ENCODE results near the gene WDR20. TPM values are rescaled to one million over a fixed set of nuclear protein-coding genes. Genes with fewer than 3 reads are reported as not detected.
"Not testable (repeated sequence)": the region's sequence is repeated elsewhere in the genome, so short reads cannot be mapped to it uniquely, and the experiment has no call there.

The WDR20 gene
- total RNA-seq, 1 donor from 2014 or later: 42.3 TPM

- DNase-seq (no peak), ATAC-seq (ENCODE audit: low read depth) (no peak)
- ChIA-PET POLR2A (interaction anchor here (0.7 kb wide), 1 partner anchor 227 kb away, joined by 9 read pairs; no protein-coding TSS in a partner anchor), CTCF (interaction anchor here (1.7 kb wide), 1 partner anchor 9 kb away, joined by 7 read pairs; no protein-coding TSS in a partner anchor)
- intact Hi-C loops (cut with micrococcal nuclease): no loop called here
- H3K27me3 Mint-ChIP-seq: no peaks in the 10 kb centered on the region
- H3K9me3 Mint-ChIP-seq: peaks cover 4% of the 10 kb centered on the region
- TF ChIP-seq, protein P1, sequence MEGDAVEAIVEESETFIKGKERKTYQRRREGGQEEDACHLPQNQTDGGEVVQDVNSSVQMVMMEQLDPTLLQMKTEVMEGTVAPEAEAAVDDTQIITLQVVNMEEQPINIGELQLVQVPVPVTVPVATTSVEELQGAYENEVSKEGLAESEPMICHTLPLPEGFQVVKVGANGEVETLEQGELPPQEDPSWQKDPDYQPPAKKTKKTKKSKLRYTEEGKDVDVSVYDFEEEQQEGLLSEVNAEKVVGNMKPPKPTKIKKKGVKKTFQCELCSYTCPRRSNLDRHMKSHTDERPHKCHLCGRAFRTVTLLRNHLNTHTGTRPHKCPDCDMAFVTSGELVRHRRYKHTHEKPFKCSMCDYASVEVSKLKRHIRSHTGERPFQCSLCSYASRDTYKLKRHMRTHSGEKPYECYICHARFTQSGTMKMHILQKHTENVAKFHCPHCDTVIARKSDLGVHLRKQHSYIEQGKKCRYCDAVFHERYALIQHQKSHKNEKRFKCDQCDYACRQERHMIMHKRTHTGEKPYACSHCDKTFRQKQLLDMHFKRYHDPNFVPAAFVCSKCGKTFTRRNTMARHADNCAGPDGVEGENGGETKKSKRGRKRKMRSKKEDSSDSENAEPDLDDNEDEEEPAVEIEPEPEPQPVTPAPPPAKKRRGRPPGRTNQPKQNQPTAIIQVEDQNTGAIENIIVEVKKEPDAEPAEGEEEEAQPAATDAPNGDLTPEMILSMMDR (IDR thresholded peaks at IDR 0.05): no peak
- no peak overlapping the region for H3K27ac Mint-ChIP-seq
- peaks cover 31% of the 10 kb centered on the region for H3K4me1 Mint-ChIP-seq
- no peaks in the 10 kb centered on the region for H3K36me3 Mint-ChIP-seq (ENCODE audit: low read depth)
- H3K4me3 Mint-ChIP-seq: no peak overlapping the region
Observed at GRCh38 chr14:102105369-102105768, 34.3 kb upstream of the WDR20 start.

GRCh38 chr14:102109332-102109731 is 30.4 kb upstream of the WDR20 start:
- ATAC-seq (ENCODE audit: low read depth); CTCF ChIA-PET; H3K27ac Mint-ChIP-seq; intact Hi-C loops (cut with micrococcal nuclease); H3K9me3 Mint-ChIP-seq; H3K4me3 Mint-ChIP-seq; DNase-seq; POLR2A ChIA-PET; H3K36me3 Mint-ChIP-seq (ENCODE audit: low read depth); H3K27me3 Mint-ChIP-seq: not testable (repeated sequence)
- H3K4me1 Mint-ChIP-seq: peaks cover 19% of the 10 kb centered on the region

- POLR2A ChIA-PET: interaction anchor here (0.6 kb wide), 1 partner anchor 72 kb away, joined by 3 read pairs; no protein-coding TSS in a partner anchor
- no peak overlapping the region for H3K27ac Mint-ChIP-seq
- DNase-seq: no peak
- ATAC-seq (ENCODE audit: low read depth): no peak
- intact Hi-C loops (cut with micrococcal nuclease): no loop called here
- CTCF ChIA-PET: no interaction called here
- no peak overlapping the region for H3K4me3 Mint-ChIP-seq
- no peaks in the 10 kb centered on the region for H3K27me3 Mint-ChIP-seq
- TF ChIP-seq, protein P1 (IDR thresholded peaks at IDR 0.05): no peak
- H3K4me1 Mint-ChIP-seq: peaks cover 11% of the 10 kb centered on the region
- peaks cover 4% of the 10 kb centered on the region for H3K9me3 Mint-ChIP-seq
- H3K36me3 Mint-ChIP-seq (ENCODE audit: low read depth): no peaks in the 10 kb centered on the region
Observed at GRCh38 chr14:102111101-102111500, 28.6 kb upstream of the WDR20 start.

DNA sequence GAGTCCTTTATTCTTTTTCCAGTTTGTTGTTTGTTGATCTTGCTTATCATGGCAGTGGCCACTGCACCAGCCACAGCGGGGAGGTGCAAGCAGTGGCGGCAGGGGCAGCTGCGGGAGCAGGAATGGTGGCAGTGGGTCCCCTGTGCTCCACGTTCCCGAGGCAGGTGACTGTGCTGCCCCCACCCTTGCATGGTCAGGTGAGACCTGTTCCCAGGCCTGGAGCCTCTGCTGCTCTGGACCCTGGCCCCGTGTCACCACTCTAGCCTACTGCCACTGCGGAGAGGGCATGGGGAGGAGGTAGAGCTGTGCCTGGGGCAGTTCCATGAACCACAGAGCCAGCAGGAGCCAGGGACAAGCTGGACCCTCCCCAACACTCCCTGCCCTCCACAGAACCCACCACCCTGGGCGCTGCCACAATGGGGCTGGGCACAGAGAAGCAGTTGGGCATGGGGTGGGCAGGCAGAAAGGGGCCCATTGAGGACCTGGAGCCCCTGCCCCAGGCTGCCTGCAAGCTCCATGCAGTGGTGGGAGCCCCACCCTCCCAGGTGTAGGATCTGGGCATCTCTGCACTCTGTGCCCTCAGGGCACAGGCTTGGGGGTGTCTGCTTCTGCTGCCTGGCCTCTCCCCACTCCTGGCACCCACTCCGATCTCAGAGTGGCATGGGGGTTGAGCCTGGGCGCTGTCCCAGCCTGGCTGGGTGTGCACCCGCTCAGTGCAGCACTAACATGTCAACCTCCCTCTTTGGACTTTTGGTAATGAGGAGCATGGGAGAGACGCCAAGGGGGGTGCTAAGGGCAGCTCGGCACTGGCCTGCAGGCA is 23.1 kb upstream of the WDR20 start:
- intact Hi-C loops (cut with micrococcal nuclease): no loop called here
- ATAC-seq (ENCODE audit: low read depth) (no peak), DNase-seq (no peak)
- Mint-ChIP-seq H3K27me3 (no peaks in the 10 kb centered on the region), H3K4me3 (no peak overlapping the region), H3K4me1 (no peaks in the 10 kb centered on the region), H3K9me3 (peaks cover 3% of the 10 kb centered on the region), H3K36me3 (ENCODE audit: low read depth) (peaks cover 3% of the 10 kb centered on the region), H3K27ac (no peak overlapping the region)
- TF ChIP-seq, protein P1 (IDR thresholded peaks at IDR 0.05): no peak
- CTCF ChIA-PET: no interaction called here
- POLR2A ChIA-PET: no interaction called here

DNA sequence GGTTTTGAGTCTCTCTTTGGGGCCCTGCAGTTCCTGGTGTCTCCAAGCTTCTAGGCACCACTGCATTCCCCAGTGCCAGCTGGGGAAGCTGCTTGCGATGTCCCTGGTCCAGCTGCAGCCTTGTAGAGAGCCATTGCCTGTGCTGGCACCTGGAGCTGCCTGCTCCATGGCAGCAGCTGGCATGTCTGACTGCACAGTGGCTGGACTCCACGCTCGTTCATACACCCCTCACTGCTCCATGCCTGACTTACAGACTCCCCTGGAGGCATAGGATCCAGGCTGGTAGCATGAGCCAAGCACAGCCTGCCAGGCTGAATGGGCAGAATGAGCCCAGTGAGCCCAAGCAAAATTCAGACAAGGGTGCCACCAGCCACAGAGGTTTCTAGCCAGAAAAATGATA is 21.8 kb upstream of the WDR20 start:
- DNase-seq (no peak), ATAC-seq (ENCODE audit: low read depth) (no peak)
- ChIA-PET CTCF (no interaction called here), POLR2A (no interaction called here)
- Mint-ChIP-seq H3K9me3 (peaks cover 3% of the 10 kb centered on the region), H3K27me3 (no peaks in the 10 kb centered on the region), H3K36me3 (ENCODE audit: low read depth) (peaks cover 3% of the 10 kb centered on the region), H3K27ac (no peak overlapping the region), H3K4me1 (no peaks in the 10 kb centered on the region), H3K4me3 (no peak overlapping the region)
- TF ChIP-seq, protein P1 (IDR thresholded peaks at IDR 0.05): no peak
- intact Hi-C loops (cut with micrococcal nuclease): no loop called here
